Measurements from ENCODE around the gene ZEB2. TPM values are rescaled to one million over a fixed set of nuclear protein-coding genes. Genes with fewer than 3 reads are reported as not detected.

The ZEB2 gene
- total and polyA plus RNA-seq, 10 of the 15 experiments (the other 5 are each of a cell fraction or from before 2014, with no cell fraction given) = 0.14 to 3.2 (median 0.84) TPM

- no peak for TF ChIP-seq ZBTB40 (IDR thresholded peaks at IDR 0.05; ENCODE audit: borderline replicate concordance)
Observed at GRCh38 chr2:144431392-144431783, 88.5 kb downstream of the ZEB2 start (continued).

- no peaks in the 10 kb centered on the region for H3K36me3 ChIP-seq (ENCODE audit: control insufficient read depth in 2 of 2, insufficient read depth in 2 of 2, low read length in 1 of 2)
- CTCF ChIA-PET = interaction anchor here (1.0 to 2.5 kb wide), 4 partner anchors 19 to 269 kb away, joined by 3 to 12 read pairs (median 4); no protein-coding TSS in a partner anchor
- peak; percentile 38 for DNase-seq (ENCODE audit: low read depth, low spot score)
- in situ Hi-C loops (cut with MboI) (no loop called here), intact Hi-C loops (cut with micrococcal nuclease; ENCODE audit: unreplicated experiment) (no loop called here)
- no peak overlapping the region for H2AFZ ChIP-seq (ENCODE audit: control insufficient read depth, low read depth, low read length)
- WGBS (ENCODE audit: insufficient coverage, insufficient replicate concordance, low lambda C conversion rate, missing lambda C conversion rate) = 11% methylated on average over 10 of the region's 10 CpGs
- POLR2A ChIA-PET = interaction anchor here (0.6 kb wide), 1 partner anchor 13 kb away, joined by 3 read pairs; no protein-coding TSS in a partner anchor
- no peaks in the 10 kb centered on the region for H3K9me3 ChIP-seq (replicated peaks; ENCODE audit: control insufficient read depth, insufficient read depth, low read length)
- H3K4me1 ChIP-seq (ENCODE audit: control insufficient read depth, insufficient read depth, low read length) = no peaks in the 10 kb centered on the region
- SMC1A ChIA-PET (ENCODE audit: uncharacterized antibody, unreplicated experiment) = interaction anchor here (0.5 to 1.6 kb wide), 12 partner anchors 9 to 1322 kb away, joined by 3 to 6 read pairs (median 3); a partner anchor contains a TSS
- peak; percentile 93 for ATAC-seq
- no peaks in the 10 kb centered on the region for H4K20me1 ChIP-seq (ENCODE audit: control insufficient read depth, insufficient read depth)
- no peak overlapping the region for H3K27ac ChIP-seq (ENCODE audit: control insufficient read depth, insufficient read depth)
- H3K79me2 ChIP-seq (ENCODE audit: control insufficient read depth, insufficient read depth, low read length) = no peaks in the 10 kb centered on the region
- FAIRE-seq = peak; percentile 97
- no peak overlapping the region for H3K9ac ChIP-seq (ENCODE audit: control insufficient read depth, insufficient read depth, low read length)
- no TSS peak for BruUV-seq (replicated peaks)
- H3K27me3 ChIP-seq (replicated peaks in 1 of 2; ENCODE audit: control insufficient read depth in 2 of 2, insufficient read depth in 2 of 2, low read length in 1 of 2) = peaks cover 0 to 2% of the 10 kb centered on the region in 2 experiments; a peak in 3 of 4 replicates
- peak overlapping the region; percentile 11; the same call in 1 of the 2 replicates for H3K4me2 ChIP-seq (ENCODE audit: control insufficient read depth, insufficient read depth)
- RAD21 ChIA-PET (ENCODE audit: unreplicated experiment) = interaction anchor here (1.0 to 1.8 kb wide), 5 partner anchors 19 to 268 kb away, joined by 3 to 5 read pairs (median 4); no protein-coding TSS in a partner anchor
- no peak overlapping the region for H3K4me3 ChIP-seq
- peak; percentile 86 for TF ChIP-seq NR2F1 (conservative IDR thresholded peaks at IDR 0.05)
- TF ChIP-seq MEF2A (IDR thresholded peaks at IDR 0.05; ENCODE audit: insufficient read depth, low read depth, low read length) = peak; percentile 95
- 0 out of 2 replicates have a peak, but pooled peaks have one; percentile 37 for TF ChIP-seq MXI1 (IDR thresholded peaks at IDR 0.05; ENCODE audit: low read depth, low read length)
- TF ChIP-seq DPF2 (IDR thresholded peaks at IDR 0.05) = 0 out of 2 replicates have a peak, but pooled peaks have one; percentile 29
- TF ChIP-seq ZNF217 (IDR thresholded peaks at IDR 0.05) = peak; percentile 99
- peak; percentile 98 for TF ChIP-seq PAX5 (IDR thresholded peaks at IDR 0.05; ENCODE audit: borderline replicate concordance, low read depth, low read length)
- peak; percentile 68; the same call in 1 of the 2 replicates for TF ChIP-seq FOXM1 (IDR thresholded peaks at IDR 0.05; ENCODE audit: low read depth, low read length)
- TF ChIP-seq CUX1 (IDR thresholded peaks at IDR 0.05; ENCODE audit: insufficient replicate concordance, low read depth, low read length) = peak; percentile 19
- peak; percentile 91 for TF ChIP-seq MEF2B (IDR thresholded peaks at IDR 0.05; ENCODE audit: partially characterized antibody, poor library complexity, severe bottlenecking)
- TF ChIP-seq RAD21 (IDR thresholded peaks at IDR 0.05; ENCODE audit: insufficient read depth, low read depth, low read length) = peak; percentile 1; the same call in 1 of the 2 replicates
- no peak for TF ChIP-seq RELA (IDR thresholded peaks at IDR 0.05; ENCODE audit: borderline replicate concordance, partially characterized antibody)
Observed at GRCh38 chr2:144430722-144431391, 89.1 kb downstream of the ZEB2 start.

Measured in GM12878 (cell line).